Thymus (tissue), 11 donors: ENCODE measurements around the gene HYCC1. TPM values are rescaled to one million over a fixed set of nuclear protein-coding genes. Genes with fewer than 3 reads are reported as not detected.

Source experiments
- DNase-seq, 9 donors: peaks; one replicate each; pipeline ENCODE4 v3.0.0-alpha.2; 2013; ENCODE audit warnings: low spot score in 9 of 9, low read depth in 6 of 9, missing footprints in 1 of 9
- H3K27ac ChIP-seq, 2 donors: one replicate each; pipeline ENCODE4 v1.5.1; 2013; ENCODE audit warnings: control low read depth in 1 of 2, low read depth in 1 of 2, low read length in 1 of 2, mild to moderate bottlenecking in 1 of 2, moderate library complexity in 1 of 2
- H3K27me3 ChIP-seq, 2 donors: one replicate each; pipeline ENCODE4 v1.5.1; 2013; ENCODE audit warnings: low read length in 1 of 2; ENCODE audit not compliant: control insufficient read depth in 2 of 2, insufficient read depth in 1 of 2
- H3K36me3 ChIP-seq, 2 donors: one replicate each; pipeline ENCODE4 v1.5.1; 2013; ENCODE audit warnings: low read length in 1 of 2, mild to moderate bottlenecking in 1 of 2, moderate library complexity in 1 of 2; ENCODE audit not compliant: control insufficient read depth in 2 of 2, insufficient read depth in 2 of 2
- H3K4me1 ChIP-seq, 2 donors: one replicate each; pipeline ENCODE4 v1.5.1; 2013; ENCODE audit warnings: low read length in 2 of 2; ENCODE audit not compliant: control insufficient read depth in 2 of 2, insufficient read depth in 2 of 2
- H3K4me3 ChIP-seq, 2 donors: one replicate each; pipeline ENCODE4 v1.5.1; 2013; ENCODE audit warnings: low read length in 2 of 2, control low read depth in 1 of 2, mild to moderate bottlenecking in 1 of 2
- H3K9me3 ChIP-seq, 2 donors: one replicate each; pipeline ENCODE4 v1.5.1; 2013; ENCODE audit warnings: low read length in 1 of 2, mild to moderate bottlenecking in 1 of 2; ENCODE audit not compliant: control insufficient read depth in 2 of 2, insufficient read depth in 1 of 2
- WGBS: extraction: QIAGEN DNeasy Blood & Tissue Kit; methylation state at CpG from one replicate; pipeline ENCODE4 v1.1.7; 2013; 5-methylcytosine and 5-hydroxymethylcytosine counted together
- polyA plus RNA-seq: library from polyadenylated mRNA; stranded (reverse); fragments of 200-250 nt; gene quantifications from one replicate; pipeline ENCODE4 v1.2.3, GENCODE V29; 2013
- total RNA-seq: library from RNA; stranded (reverse); fragments of 120-200 nt; gene quantifications from one replicate; pipeline ENCODE4 v1.2.4, GENCODE V29; 2013
- donor health status: healthy.

The HYCC1 gene
- total and polyA plus RNA-seq, 2 donors, result 7.5 to 15.3 TPM

GRCh38 chr7:22996470-22996869, 17.5 kb downstream of the HYCC1 start:
- DNase-seq, result no peak
- 77% methylated on average over 1 of the region's 1 CpG for WGBS

DNA sequence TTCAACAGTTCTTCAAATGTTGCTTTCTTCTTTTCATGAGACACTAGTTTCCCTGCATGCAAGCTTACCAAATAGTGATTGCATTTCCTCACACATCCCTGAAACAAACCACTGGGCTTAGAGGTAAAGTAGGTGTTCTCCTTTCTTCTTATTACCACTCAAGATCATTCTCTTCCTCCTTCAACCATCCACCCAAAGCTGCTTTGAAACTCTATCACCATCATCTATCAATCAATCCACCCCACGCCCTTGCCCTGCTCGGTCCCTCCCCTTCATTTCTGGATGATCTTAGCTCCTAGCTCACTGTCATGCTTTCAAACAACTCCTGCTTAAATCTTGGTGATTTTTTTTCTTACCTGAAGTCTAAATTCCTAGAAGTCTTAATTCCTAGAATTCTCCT, 18.9 kb downstream of the HYCC1 start:
- Histone ChIP-seq H3K27me3 (no peaks in the 10 kb centered on the region), H3K4me1 (no peaks in the 10 kb centered on the region), H3K9me3 (no peaks in the 10 kb centered on the region), H3K4me3 (no peak overlapping the region), H3K27ac (no peak overlapping the region), H3K36me3 (no peaks in the 10 kb centered on the region)
- WGBS, result 96% methylated on average over 2 of the region's 2 CpGs
- DNase-seq, result no peak

More at GRCh38 chr7:22996470-22996869, 17.5 kb downstream of the HYCC1 start:
- Histone ChIP-seq H3K4me1 (no peaks in the 10 kb centered on the region), H3K27ac (no peak overlapping the region), H3K4me3 (no peak overlapping the region), H3K27me3 (no peaks in the 10 kb centered on the region), H3K9me3 (no peaks in the 10 kb centered on the region), H3K36me3 (no peaks in the 10 kb centered on the region)

- DNase-seq, result no peak
- WGBS, result over 99% methylated on average over 3 of the region's 3 CpGs
- no peak overlapping the region for H3K4me3 ChIP-seq
- no peak overlapping the region for H3K27ac ChIP-seq
- H3K27me3 ChIP-seq, result no peaks in the 10 kb centered on the region
- no peaks in the 10 kb centered on the region for H3K36me3 ChIP-seq
- H3K4me1 ChIP-seq, result no peaks in the 10 kb centered on the region
- no peaks in the 10 kb centered on the region for H3K9me3 ChIP-seq
These were observed 20.8 kb downstream of the HYCC1 start for GRCh38 chr7:22992874-22993840.

GRCh38 chr7:22990588-22990949, 23.4 kb downstream of the HYCC1 start:
- DNase-seq, result no peak
- Histone ChIP-seq H3K4me1 (no peaks in the 10 kb centered on the region), H3K4me3 (no peak overlapping the region), H3K27ac (no peak overlapping the region), H3K9me3 (no peaks in the 10 kb centered on the region), H3K36me3 (no peaks in the 10 kb centered on the region), H3K27me3 (no peaks in the 10 kb centered on the region)
- WGBS, result 93% methylated on average over 1 of the region's 1 CpG

DNA sequence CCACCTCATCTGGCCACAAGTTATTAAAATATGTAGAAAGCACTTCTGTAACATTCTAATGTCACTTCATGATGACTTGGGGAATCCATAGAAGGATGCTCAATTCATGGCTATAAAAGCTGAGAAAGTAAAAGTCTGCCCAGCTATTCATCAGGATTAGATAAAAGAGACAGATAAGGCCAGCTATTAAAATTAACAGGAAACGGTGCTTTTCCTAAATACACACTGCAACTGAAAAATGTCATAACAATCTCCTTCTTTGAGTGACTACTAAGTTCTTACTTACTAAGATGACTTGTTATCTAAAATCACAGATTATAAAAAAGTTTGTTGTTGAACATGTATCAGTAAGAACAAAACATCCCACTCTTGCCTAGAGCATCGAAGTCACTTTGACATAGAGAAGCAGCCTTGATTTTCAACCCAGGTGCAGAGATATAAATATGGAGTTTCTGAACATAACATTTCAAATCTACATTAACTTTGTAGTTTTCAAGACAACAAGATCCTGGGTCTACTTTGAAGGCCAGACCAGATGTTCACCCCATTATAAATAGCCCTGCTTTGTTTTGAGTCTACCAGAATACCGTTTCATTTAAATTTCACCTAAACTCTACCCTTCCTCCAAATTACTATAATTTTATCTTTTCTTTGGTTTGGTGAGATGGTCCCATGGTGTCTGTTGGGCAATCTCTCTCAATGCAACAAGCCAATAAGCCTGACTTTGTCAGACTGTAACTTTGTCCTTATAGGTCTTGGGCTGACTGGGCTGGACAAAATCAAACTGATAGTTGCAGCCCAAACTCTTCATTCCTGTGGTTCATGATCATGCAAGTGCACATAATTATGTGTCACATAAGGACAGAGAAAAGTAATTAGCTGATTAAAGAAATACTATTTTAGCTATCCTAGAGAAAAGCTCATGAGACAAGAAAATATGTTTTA, 24.0 kb downstream of the HYCC1 start:
- Histone ChIP-seq H3K27me3 (no peaks in the 10 kb centered on the region), H3K27ac (no peak overlapping the region), H3K36me3 (no peaks in the 10 kb centered on the region), H3K9me3 (no peaks in the 10 kb centered on the region), H3K4me3 (no peak overlapping the region), H3K4me1 (no peaks in the 10 kb centered on the region)
- DNase-seq, result no peak
- 87% methylated on average over 3 of the region's 3 CpGs for WGBS

- Histone ChIP-seq H3K27me3 (no peaks in the 10 kb centered on the region), H3K36me3 (no peaks in the 10 kb centered on the region), H3K4me3 (no peak overlapping the region), H3K27ac (no peak overlapping the region), H3K9me3 (no peaks in the 10 kb centered on the region), H3K4me1 (no peaks in the 10 kb centered on the region)
- WGBS, result 98% methylated on average over 5 of the region's 5 CpGs
- no peak for DNase-seq
These were observed 28.5 kb downstream of the HYCC1 start for GRCh38 chr7:22985436-22985835.

- Histone ChIP-seq H3K4me1 (no peaks in the 10 kb centered on the region), H3K4me3 (no peak overlapping the region), H3K9me3 (no peaks in the 10 kb centered on the region), H3K27me3 (no peaks in the 10 kb centered on the region), H3K36me3 (no peaks in the 10 kb centered on the region), H3K27ac (no peak overlapping the region)
- DNase-seq, result no peak
- 98% methylated on average over 6 of the region's 6 CpGs for WGBS
These were observed 30.6 kb downstream of the HYCC1 start for GRCh38 chr7:22983257-22983855.

DNA sequence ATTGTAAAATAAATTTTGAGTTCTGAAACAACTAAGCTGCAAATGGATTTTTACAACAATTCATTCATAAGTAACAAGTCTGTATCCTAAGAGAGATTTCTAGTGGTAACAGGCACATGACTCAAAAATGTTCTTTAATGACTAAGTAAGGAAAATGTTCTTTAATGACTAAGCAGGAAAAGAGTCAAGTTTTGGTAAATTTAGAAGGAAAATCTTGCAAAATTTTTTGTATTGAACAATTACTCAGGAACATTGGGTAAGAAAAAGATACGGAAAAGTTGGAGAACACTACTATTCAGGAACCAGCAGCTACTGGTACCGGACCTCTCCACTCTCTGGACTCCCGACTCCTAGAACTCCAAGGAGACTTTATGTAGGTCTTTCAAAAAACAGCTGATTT, 33.5 kb downstream of the HYCC1 start:
- no peak overlapping the region for H3K4me3 ChIP-seq
- H3K36me3 ChIP-seq, result peaks cover 0 to 5% of the 10 kb centered on the region in 2 donors
- H3K27me3 ChIP-seq, result no peaks in the 10 kb centered on the region
- H3K27ac ChIP-seq, result no peak overlapping the region
- H3K4me1 ChIP-seq, result no peaks in the 10 kb centered on the region
- no peaks in the 10 kb centered on the region for H3K9me3 ChIP-seq
- WGBS, result 98% methylated on average over 3 of the region's 3 CpGs
- no peak for DNase-seq
